GM19035 (cell line): ENCODE data around the gene RBM42.

Experiments used
- ATAC-seq: cut with Tn5 transposase; IDR thresholded peaks from one replicate; pipeline ENCODE4 v1.9.1; 2021; ENCODE audit not compliant: unreplicated experiment

The RBM42 gene

DNA sequence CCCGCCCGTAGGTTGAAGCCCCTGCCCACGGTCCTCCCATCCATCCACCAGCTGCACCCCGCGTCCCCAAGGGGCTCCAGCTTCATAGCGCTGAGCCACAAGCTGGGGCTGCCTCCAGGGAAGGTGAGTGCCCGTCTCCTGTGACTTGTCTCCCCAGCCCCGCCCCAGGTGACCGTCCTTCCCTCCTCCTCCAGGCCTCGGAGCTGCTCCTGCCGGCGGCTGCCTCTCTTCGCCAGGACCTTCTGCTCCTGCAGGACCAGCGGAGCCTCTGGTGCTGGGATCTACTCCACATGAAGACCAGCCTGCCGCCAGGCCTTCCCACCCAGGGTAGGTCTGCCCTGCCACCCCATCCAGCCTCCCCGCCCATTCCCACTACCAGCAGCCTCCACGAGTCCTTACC is 8.8 kb upstream of the RBM42 start:
- ATAC-seq: no peak

GRCh38 chr19:35621708-35622107 is 7.1 kb upstream of the RBM42 start:
- ATAC-seq: no peak

GRCh38 chr19:35622750-35623149 is 6.1 kb upstream of the RBM42 start:
- no peak for ATAC-seq

DNA sequence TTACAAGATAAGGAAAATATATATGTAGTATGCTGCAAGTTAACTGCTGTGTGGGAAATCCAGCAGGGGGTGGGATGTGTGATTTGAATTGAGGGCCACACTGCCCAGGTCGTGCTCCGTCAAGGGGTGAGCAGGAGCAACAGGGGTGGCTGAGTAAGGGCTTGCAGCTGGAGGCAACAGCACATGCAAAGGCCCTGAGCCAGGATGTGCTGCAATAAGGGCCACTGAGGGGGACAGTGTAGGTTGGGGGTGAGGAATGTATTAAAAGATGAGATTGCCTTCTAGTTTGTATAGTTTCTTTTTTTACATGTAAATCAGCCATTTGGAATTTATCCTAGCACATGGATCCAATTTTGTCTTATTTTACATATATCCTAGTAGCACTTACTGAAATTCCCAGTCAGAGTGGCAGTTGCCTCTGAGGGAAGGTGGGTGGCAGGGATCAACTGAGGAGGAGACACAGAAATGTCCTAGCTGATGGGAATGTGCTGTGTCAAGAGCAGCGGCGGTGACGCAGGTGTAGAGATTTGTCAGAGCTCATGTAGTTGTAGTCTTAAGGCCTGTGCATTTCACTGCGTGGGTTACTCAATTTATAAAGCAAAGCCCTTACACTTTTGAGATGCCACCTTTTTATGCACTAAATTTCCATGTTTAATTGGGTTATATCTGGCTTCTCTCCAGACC is 5.4 kb upstream of the RBM42 start:
- ATAC-seq: no peak

GRCh38 chr19:35628264-35628564 is 622 bp upstream of the RBM42 start:
- no peak for ATAC-seq

DNA sequence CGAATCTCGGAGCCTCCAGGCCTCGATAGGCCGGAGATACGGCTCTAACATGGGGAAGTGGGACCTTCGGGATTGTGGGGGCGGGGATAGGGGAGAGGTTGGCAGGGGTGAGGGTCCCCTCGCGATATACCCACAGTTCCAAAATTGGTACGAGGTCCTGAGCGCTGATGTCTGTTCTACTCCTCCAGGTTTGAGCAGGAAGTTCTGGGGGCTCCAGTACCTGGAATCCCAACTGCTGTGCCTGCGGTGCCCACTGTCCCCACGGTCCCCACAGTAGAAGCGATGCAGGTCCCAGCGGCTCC is 447 bp downstream of the RBM42 start:
- ATAC-seq: no peak

- no peak for ATAC-seq
These were observed 5.0 kb downstream of the RBM42 start for GRCh38 chr19:35633727-35634440.

DNA sequence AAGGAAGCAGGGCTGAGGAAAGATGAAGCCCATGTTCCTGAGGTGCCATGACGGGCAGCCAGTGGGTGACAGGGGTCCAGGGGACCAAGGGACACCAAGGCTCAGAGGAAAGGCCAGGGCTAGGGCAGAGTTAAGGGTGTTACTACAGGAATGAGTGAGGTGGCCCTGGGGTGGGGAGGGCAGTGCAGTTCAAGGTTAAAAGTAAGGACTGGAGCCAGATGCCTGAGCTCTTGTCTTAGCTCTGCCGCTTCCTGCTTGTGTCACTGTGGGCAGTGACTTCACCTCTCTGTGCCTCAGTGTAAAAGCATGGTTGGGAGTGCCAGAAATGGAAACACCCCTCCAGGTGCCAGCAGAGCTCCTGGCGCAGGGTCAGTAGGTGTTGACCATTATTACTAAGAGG is 7.8 kb downstream of the RBM42 start:
- ATAC-seq: no peak

GRCh38 chr19:35637165-35637564 is 8.3 kb downstream of the RBM42 start:
- no peak for ATAC-seq

DNA sequence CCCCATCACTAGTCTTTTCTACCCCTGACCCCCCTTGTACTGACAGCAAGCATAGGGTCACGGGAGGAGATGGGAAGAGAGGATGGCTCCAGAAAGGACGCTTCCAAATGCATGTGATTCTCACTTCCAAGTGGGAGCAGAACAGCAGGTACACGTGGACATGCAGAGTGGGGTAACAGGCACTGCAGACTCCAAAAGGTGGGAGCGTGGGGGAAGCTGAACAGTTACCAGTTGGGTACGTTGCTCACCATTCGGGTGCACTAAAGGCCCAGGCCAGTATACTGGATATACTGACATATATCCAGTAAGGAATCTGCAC is 10.4 kb downstream of the RBM42 start:
- no peak for ATAC-seq

DNA sequence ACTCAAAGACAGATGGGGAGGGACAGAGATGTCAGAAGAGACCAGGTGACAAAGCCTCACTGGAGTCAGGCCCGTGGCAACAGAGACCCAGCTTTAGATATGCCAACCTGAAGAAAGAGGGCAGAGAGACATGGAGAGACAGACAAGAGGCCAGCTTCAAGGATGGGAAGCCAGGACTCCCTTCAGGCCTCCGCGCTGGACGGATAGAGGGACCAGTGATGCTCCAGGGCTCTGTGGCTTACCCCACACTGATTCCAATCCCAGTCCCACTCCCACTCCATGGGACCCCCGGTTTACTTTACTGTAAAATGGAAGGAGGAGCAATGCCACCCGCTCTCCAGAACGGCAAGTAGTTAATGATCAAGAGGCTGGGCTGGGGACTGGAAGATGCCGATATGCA is 11.0 kb downstream of the RBM42 start:
- ATAC-seq: no peak

GRCh38 chr19:35641515-35642151 is 12.8 kb downstream of the RBM42 start, which contains the start of gene ETV2:
Gene ETV2, plus strand, starts transcription at chr19:35641745. Its CDS starts 716 bp downstream, at chr19:35642461.
- ATAC-seq: no peak

DNA sequence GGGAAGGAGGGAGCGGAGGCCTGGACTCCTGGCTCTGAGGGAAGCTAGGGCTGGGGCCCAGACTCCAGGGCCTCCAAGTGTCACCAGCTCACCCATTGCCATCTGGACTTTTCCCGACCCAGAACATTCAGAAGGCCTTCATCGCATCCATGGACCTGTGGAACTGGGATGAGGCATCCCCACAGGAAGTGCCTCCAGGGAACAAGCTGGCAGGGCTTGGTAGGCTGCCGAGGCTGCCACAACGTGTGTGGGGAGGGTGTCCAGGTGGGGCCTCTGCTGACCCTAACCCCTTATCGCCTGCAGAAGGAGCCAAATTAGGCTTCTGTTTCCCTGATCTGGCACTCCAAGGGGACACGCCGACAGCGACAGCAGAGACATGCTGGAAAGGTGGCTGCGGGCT is 13.5 kb downstream of the RBM42 start:
- no peak for ATAC-seq

GRCh38 chr19:35642798-35643254 is 14.0 kb downstream of the RBM42 start:
- no peak for ATAC-seq

GRCh38 chr19:35643255-35644205 is 14.7 kb downstream of the RBM42 start:
- peak; percentile 38 for ATAC-seq

DNA sequence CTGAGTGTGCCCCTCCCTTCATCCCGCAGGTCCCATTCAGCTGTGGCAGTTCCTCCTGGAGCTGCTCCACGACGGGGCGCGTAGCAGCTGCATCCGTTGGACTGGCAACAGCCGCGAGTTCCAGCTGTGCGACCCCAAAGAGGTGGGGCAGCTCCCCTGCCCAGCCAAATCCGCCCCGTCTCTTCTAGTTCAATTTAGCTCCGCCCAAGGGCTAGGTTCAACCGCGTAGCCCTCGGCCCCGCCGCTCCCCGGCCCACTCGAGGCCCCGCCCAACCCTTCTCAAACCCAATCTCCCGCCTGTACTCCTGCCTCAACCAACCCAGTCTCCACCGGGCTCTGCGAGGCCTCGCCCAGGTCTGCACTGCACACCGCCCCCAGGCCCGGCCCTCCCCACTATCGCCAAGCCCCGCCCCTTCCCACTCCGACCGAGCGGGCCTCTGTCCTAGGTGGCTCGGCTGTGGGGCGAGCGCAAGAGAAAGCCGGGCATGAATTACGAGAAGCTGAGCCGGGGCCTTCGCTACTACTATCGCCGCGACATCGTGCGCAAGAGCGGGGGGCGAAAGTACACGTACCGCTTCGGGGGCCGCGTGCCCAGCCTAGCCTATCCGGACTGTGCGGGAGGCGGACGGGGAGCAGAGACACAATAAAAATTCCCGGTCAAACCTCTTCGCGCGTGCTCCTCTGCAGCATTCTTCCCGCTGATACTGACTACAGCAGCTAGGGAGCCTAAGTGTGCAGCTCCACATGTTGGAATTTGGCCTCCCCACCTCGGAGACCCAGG is 15.6 kb downstream of the RBM42 start:
- peak; percentile 64 for ATAC-seq

DNA sequence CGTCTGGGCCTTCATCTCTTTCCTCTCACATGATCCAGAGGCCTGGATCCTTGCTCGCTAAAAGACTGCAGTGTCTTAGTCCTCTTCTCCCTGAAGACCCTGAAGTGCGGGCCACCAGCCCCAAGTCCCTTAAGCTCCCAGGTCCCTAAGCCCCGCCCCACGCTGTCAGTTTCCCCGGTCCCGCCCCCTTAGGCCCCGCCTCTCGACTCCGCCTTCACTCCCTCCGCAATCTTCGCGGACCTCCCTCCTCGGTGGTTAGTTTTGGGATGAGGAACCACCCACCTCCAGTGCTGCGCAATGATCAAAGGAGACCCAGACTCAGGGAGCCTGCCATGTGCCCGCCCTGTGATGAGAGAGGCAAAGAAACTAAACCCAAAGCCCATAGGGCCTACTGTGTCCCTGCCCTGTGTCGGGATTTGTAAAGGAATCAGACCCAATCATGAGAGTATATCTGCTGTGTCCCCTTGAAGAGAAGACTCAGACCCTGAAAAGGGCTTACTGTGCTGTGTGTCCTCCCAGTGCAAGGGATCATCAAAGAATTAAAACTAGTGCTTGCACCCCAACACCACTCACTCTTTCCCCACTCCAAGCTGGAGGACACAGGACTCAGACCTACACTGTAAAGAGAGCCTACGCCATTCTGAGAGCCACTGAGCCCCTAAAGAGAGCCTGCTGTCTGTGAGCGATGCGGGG is 16.3 kb downstream of the RBM42 start:
- no peak for ATAC-seq

GRCh38 chr19:35645680-35646511 is 17.1 kb downstream of the RBM42 start:
- no peak for ATAC-seq
